NCI-H748 (cell line): ENCODE results near the gene ASB16.
"Not testable (repeated sequence)": the region's sequence is repeated elsewhere in the genome, so short reads cannot be mapped to it uniquely, and the experiment has no call there.

Experiments used
- DNase-seq: peaks from one replicate; lab custom pipeline; 2025; ENCODE audit not compliant: unreplicated experiment; lab: John Stamatoyannopoulos, UW

The ASB16 gene

GRCh38 chr17:44146375-44147346 is 23.8 kb upstream of the ASB16 start:
- no peak for DNase-seq

GRCh38 chr17:44147812-44148211 is 22.7 kb upstream of the ASB16 start:
- DNase-seq = no peak

GRCh38 chr17:44149066-44149465 is 21.4 kb upstream of the ASB16 start:
- DNase-seq = not testable (repeated sequence)

- DNase-seq = no peak
These were observed 20.7 kb upstream of the ASB16 start for GRCh38 chr17:44149750-44150329.

GRCh38 chr17:44152875-44153274 is 17.6 kb upstream of the ASB16 start:
- DNase-seq = no peak

GRCh38 chr17:44155488-44155887 is 15.0 kb upstream of the ASB16 start:
- no peak for DNase-seq

- DNase-seq = no peak
These were observed 10.8 kb upstream of the ASB16 start for GRCh38 chr17:44159519-44160210.

- DNase-seq = no peak
These were observed 6.0 kb upstream of the ASB16 start for GRCh38 chr17:44164476-44164875.

GRCh38 chr17:44167181-44167861 is 3.2 kb upstream of the ASB16 start:
- DNase-seq = no peak

- DNase-seq = no peak
These were observed 387 bp upstream of the ASB16 start for GRCh38 chr17:44170135-44170498.

GRCh38 chr17:44171931-44172455 is 1.5 kb downstream of the ASB16 start:
- DNase-seq = no peak

- DNase-seq = no peak
These were observed 3.9 kb downstream of the ASB16 start for GRCh38 chr17:44174427-44174826.

GRCh38 chr17:44176257-44176656 is 5.8 kb downstream of the ASB16 start:
- DNase-seq = no peak

- DNase-seq = no peak
These were observed 6.4 kb downstream of the ASB16 start for GRCh38 chr17:44176671-44177501.

- DNase-seq = no peak
These were observed 7.1 kb downstream of the ASB16 start for GRCh38 chr17:44177640-44178039.

GRCh38 chr17:44178133-44178532 is 7.6 kb downstream of the ASB16 start:
- no peak for DNase-seq

GRCh38 chr17:44183024-44183423 is 12.5 kb downstream of the ASB16 start:
- no peak for DNase-seq

GRCh38 chr17:44184212-44184810 is 13.8 kb downstream of the ASB16 start:
- DNase-seq = no peak

GRCh38 chr17:44186307-44187130 is 16.0 kb downstream of the ASB16 start, which contains the start of gene TMUB2:
Gene TMUB2 (plus strand): TSS chr17:44186972. CDS start chr17:44187709, 737 bp downstream.
- peak; percentile 99 for DNase-seq
